Smooth muscle cell (in vitro differentiated cells): ENCODE results near the gene SPSB2. TPM values are rescaled to one million over a fixed set of nuclear protein-coding genes. Genes with fewer than 3 reads are reported as not detected.
A peak's percentile ranks its signal among the peaks of the same experiment; 100 is the strongest.

Source experiments
- DNase-seq: peaks from one replicate; lab custom pipeline; 2025; ENCODE audit not compliant: unreplicated experiment; lab: John Stamatoyannopoulos, UW
- H2AFZ ChIP-seq: fragments of 200-600 bp; sonication (generic); 2 replicates; pipeline ENCODE4 v1.6.0; 2016; ENCODE audit warnings: antibody characterized with exemption, low read depth, mild to moderate bottlenecking
- H3F3A ChIP-seq: fragments of 200-600 bp; sonication (generic); 2 replicates; pipeline ENCODE4 v1.6.0; 2017; ENCODE audit warnings: antibody characterized with exemption, low read depth
- H3K27ac ChIP-seq: fragments of 200-600 bp; sonication (generic); 2 replicates; pipeline ENCODE4 v1.5.1; 2016; ENCODE audit warnings: low read depth, mild to moderate bottlenecking
- H3K27me3 ChIP-seq: fragments of 200-600 bp; sonication (generic); 2 replicates; pipeline ENCODE4 v1.6.1; 2016; ENCODE audit warnings: low read depth, mild to moderate bottlenecking
- H3K36me3 ChIP-seq: fragments of 200-600 bp; sonication (generic); 2 replicates; pipeline ENCODE4 v1.5.1; 2016; ENCODE audit warnings: low read depth
- H3K4me1 ChIP-seq: fragments of 200-600 bp; sonication (generic); 2 replicates; pipeline ENCODE4 v1.5.1; 2016; ENCODE audit warnings: low read depth
- H3K4me2 ChIP-seq: fragments of 200-600 bp; sonication (generic); 2 replicates; pipeline ENCODE4 v1.6.0; 2016; ENCODE audit warnings: mild to moderate bottlenecking
- H3K4me3 ChIP-seq: fragments of 200-600 bp; sonication (generic); 2 replicates; pipeline ENCODE4 v1.5.1; 2016; ENCODE audit warnings: mild to moderate bottlenecking
- H3K79me2 ChIP-seq: fragments of 200-600 bp; sonication (generic); 2 replicates; pipeline ENCODE4 v1.6.0; 2016; ENCODE audit warnings: low read depth, mild to moderate bottlenecking
- H3K9ac ChIP-seq: fragments of 200-600 bp; sonication (generic); 2 replicates; pipeline ENCODE4 v1.6.0; 2016; ENCODE audit warnings: low read depth
- H3K9me3 ChIP-seq: fragments of 200-600 bp; sonication (generic); replicated peaks from 2 replicates; pipeline ENCODE4 v1.5.1; 2016; ENCODE audit warnings: low read depth
- H4K20me1 ChIP-seq: fragments of 200-600 bp; sonication (generic); 2 replicates; pipeline ENCODE4 v1.6.0; 2016; ENCODE audit warnings: low read depth
- WGBS: methylation state at CpG from one replicate; pipeline ENCODE4 v1.1.7; 2016; ENCODE audit warnings: low lambda C conversion rate; 5-methylcytosine and 5-hydroxymethylcytosine counted together
- polyA plus RNA-seq: library from polyadenylated mRNA; unstranded; fragments of >200 nt; fragmentation: Nextera tagmentation; extraction: Ambion mirVana; gene quantifications from 2 replicates; pipeline ENCODE4 v1.2.1, GENCODE V29; 2016
- total RNA-seq: library from RNA; depleted of rRNA; stranded (reverse); fragments of >200 nt; gene quantifications from 2 replicates; pipeline ENCODE4 v1.2.3, GENCODE V29; 2014
- TF ChIP-seq, protein P1 (sequence below): fragments of 200-600 bp; sonication (generic); IDR thresholded peaks from 2 replicates; pipeline ENCODE4 v1.5.1; 2017; ENCODE audit warnings: borderline replicate concordance, mild to moderate bottlenecking, antibody characterized with exemption; ENCODE audit not compliant: insufficient read depth, poor library complexity, severe bottlenecking

SPSB2 gene
- total and polyA plus RNA-seq, 2 experiments from 2014 or later = 2.5 to 5.9 TPM

GRCh38 chr12:6823182-6824084, 49.7 kb downstream of the SPSB2 start:
- no peaks in the 10 kb centered on the region for H3K36me3 ChIP-seq
- no peak for DNase-seq
- no peak overlapping the region for H3K9ac ChIP-seq
- peaks cover 34% of the 10 kb centered on the region for H3K4me1 ChIP-seq
- H3K9me3 ChIP-seq = no peaks in the 10 kb centered on the region
- H3K27me3 ChIP-seq = peaks cover 5% of the 10 kb centered on the region
- H3F3A ChIP-seq = no peaks in the 10 kb centered on the region
- H4K20me1 ChIP-seq = peaks cover 6% of the 10 kb centered on the region
- no peak overlapping the region for H3K4me3 ChIP-seq
- no peak overlapping the region for H3K4me2 ChIP-seq
- H3K79me2 ChIP-seq = peaks cover 5% of the 10 kb centered on the region
- TF ChIP-seq, protein P1, sequence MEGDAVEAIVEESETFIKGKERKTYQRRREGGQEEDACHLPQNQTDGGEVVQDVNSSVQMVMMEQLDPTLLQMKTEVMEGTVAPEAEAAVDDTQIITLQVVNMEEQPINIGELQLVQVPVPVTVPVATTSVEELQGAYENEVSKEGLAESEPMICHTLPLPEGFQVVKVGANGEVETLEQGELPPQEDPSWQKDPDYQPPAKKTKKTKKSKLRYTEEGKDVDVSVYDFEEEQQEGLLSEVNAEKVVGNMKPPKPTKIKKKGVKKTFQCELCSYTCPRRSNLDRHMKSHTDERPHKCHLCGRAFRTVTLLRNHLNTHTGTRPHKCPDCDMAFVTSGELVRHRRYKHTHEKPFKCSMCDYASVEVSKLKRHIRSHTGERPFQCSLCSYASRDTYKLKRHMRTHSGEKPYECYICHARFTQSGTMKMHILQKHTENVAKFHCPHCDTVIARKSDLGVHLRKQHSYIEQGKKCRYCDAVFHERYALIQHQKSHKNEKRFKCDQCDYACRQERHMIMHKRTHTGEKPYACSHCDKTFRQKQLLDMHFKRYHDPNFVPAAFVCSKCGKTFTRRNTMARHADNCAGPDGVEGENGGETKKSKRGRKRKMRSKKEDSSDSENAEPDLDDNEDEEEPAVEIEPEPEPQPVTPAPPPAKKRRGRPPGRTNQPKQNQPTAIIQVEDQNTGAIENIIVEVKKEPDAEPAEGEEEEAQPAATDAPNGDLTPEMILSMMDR = no peak
- H3K27ac ChIP-seq = no peak overlapping the region
- H2AFZ ChIP-seq = no peak overlapping the region
- 76% methylated on average over 12 of the region's 12 CpGs for WGBS

DNA sequence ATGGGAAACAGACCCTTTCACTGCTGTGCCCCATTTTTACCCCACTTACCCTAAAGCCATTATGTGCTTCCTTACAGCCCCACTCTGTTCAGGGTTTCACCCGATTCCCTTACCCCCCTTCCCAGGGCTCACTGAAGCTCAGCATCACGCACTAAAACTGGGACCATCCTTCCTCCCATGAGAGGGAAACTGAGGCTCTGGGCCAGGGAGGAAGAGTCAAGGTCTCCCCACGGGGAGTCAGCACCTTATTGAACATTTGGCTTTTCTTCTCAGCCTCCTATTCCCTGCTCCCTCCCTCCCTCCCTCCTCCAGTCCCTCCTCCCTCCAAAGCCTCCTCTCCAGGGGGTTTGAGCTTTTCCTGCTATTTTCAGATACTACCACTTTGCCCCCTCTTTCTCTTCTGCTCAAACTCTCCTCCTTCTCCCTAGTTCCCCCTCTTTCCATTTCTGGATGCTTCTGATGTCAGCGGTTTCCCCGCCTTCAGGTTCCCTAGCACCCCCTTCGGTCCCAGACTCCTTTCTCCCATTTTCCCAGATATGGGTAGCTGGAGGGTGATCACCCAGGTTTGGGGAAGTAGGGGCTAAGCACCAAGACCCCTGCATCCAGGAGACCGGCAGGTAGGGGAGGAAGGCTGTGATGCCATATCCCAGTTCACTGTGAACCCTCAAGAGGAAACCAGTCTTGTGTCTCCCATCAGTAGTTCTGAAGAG, 50.5 kb downstream of the SPSB2 start:
- Histone ChIP-seq H2AFZ (no peak overlapping the region), H3K9ac (no peak overlapping the region), H3K4me1 (peaks cover 34% of the 10 kb centered on the region), H3F3A (no peaks in the 10 kb centered on the region), H3K27me3 (peaks cover 5% of the 10 kb centered on the region), H3K79me2 (no peaks in the 10 kb centered on the region), H3K36me3 (no peaks in the 10 kb centered on the region), H3K9me3 (no peaks in the 10 kb centered on the region), H4K20me1 (peaks cover 6% of the 10 kb centered on the region), H3K27ac (no peak overlapping the region), H3K4me3 (no peak overlapping the region), H3K4me2 (peak overlapping the region; percentile 81)
- WGBS = 54% methylated on average over 7 of the region's 7 CpGs
- DNase-seq = no peak
- TF ChIP-seq, protein P1 = no peak

DNA sequence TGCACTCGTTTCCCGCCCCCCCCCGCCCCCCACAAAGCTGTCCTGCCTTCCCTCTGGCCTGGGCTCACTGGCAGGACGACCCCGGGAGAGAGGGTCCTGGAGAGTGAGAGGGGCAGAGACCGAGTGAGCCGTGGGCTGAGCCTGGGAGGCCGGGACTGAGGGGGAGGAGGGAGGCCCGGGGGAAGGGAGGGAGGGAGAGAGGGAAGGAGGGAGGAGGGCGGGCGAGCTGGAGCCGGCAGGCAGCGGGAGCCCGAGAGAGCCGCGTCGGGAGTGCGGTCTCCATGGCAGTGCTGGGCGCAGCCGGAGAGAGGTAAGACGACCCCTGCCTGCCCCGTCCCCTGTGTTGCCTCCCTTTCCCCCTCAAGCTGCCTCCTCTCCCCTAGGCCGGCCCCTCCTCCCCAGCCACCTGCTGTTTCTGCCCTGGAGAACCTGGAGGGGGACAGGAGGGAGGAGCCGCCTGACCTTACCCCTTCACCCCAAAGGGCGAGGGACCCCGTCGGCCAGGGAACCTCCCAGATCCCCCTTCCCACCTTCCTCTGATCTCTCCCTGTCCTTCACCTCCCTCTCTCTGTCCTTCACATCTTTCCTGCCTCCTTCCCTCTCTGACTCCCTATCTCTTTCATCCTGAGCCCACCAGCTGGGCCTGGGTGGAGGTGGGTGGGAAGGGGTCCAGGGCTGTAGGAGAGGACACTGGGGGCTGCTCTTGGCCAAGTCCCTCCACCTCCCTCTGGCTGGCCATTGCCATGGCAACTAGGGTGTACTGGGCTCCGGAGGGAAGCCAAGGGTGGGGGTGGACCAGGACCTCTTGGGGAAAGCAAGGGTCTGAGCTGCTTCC, 51.3 kb downstream of the SPSB2 start, which contains the start of gene GPR162:
Gene GPR162, plus strand, starts transcription at position 231 of the 835 bp plus-strand sequence. CDS start 2,078 bp downstream, outside the sequence.
- DNase-seq = peak; percentile 81
- H3K27ac ChIP-seq = no peak within 1 kb of the TSS
- peaks cover 28% of the 10 kb centered on the region for H3K4me1 ChIP-seq
- H3K9me3 ChIP-seq = no peaks in the 10 kb centered on the region
- H2AFZ ChIP-seq = no peak within 1 kb of the TSS
- WGBS = 3% methylated on average over 9 of the region's 28 CpGs
- H3K27me3 ChIP-seq = peaks cover 5% of the 10 kb centered on the region
- H4K20me1 ChIP-seq = peaks cover under 1% of the 10 kb centered on the region
- no peaks in the 10 kb centered on the region for H3K36me3 ChIP-seq
- H3K9ac ChIP-seq = no peak within 1 kb of the TSS
- H3K4me2 ChIP-seq = peak within 1 kb of the TSS; percentile 81
- TF ChIP-seq, protein P1 = no peak
- H3K4me3 ChIP-seq = peak within 1 kb of the TSS; percentile 51
- H3K79me2 ChIP-seq = no peaks in the 10 kb centered on the region
- H3F3A ChIP-seq = no peaks in the 10 kb centered on the region

Other genes with a start within 250 kb of the SPSB2 start
- 2.0 and 4.4 TPM in 2 replicates for gene LPAR5, start 237.3 kb downstream of the SPSB2 start, total RNA-seq
- 1.3 and 1.8 TPM in 2 replicates for gene LPAR5, start 237.3 kb downstream of the SPSB2 start, polyA plus RNA-seq
- gene ACRBP, start 225.9 kb downstream of the SPSB2 start, total RNA-seq = not detected in 2 replicates
- 0.82 TPM in 1 of 2 replicates, not detected in the other for gene ACRBP, start 225.9 kb downstream of the SPSB2 start, polyA plus RNA-seq
- 24.8 and 45.0 TPM in 2 replicates for gene ING4, start 210.2 kb downstream of the SPSB2 start, total RNA-seq
- gene ING4, start 210.2 kb downstream of the SPSB2 start, polyA plus RNA-seq = 27.0 and 33.5 TPM in 2 replicates
- gene ZNF384, start 183.9 kb downstream of the SPSB2 start, total RNA-seq = 30.0 and 31.0 TPM in 2 replicates
- gene ZNF384, start 183.9 kb downstream of the SPSB2 start, polyA plus RNA-seq = 36.1 and 38.6 TPM in 2 replicates
- 1.4 TPM in 1 of 2 replicates, not detected in the other for gene PIANP, start 172.5 kb downstream of the SPSB2 start, total RNA-seq
- gene PIANP, start 172.5 kb downstream of the SPSB2 start, polyA plus RNA-seq = 2.8 and 3.8 TPM in 2 replicates
- 56.6 and 59.6 TPM in 2 replicates for gene COPS7A, start 149.3 kb downstream of the SPSB2 start, total RNA-seq
- 78.0 and 105 TPM in 2 replicates for gene COPS7A, start 149.3 kb downstream of the SPSB2 start, polyA plus RNA-seq
- 182 and 185 TPM in 2 replicates for gene MLF2, start 120.2 kb downstream of the SPSB2 start, total RNA-seq
- 381 and 398 TPM in 2 replicates for gene MLF2, start 120.2 kb downstream of the SPSB2 start, polyA plus RNA-seq
- 115 and 125 TPM in 2 replicates for gene PTMS, start 106.9 kb downstream of the SPSB2 start, total RNA-seq
- 379 and 381 TPM in 2 replicates for gene PTMS, start 106.9 kb downstream of the SPSB2 start, polyA plus RNA-seq
- 0.18 and 1.0 TPM in 2 replicates for gene LAG3, start 100.8 kb downstream of the SPSB2 start, total RNA-seq
- gene LAG3, start 100.8 kb downstream of the SPSB2 start, polyA plus RNA-seq = 1.7 and 3.7 TPM in 2 replicates
- gene CD4, start 83.8 kb downstream of the SPSB2 start, total RNA-seq = 0.13 and 0.22 TPM in 2 replicates
- gene CD4, start 83.8 kb downstream of the SPSB2 start, polyA plus RNA-seq = 1.3 and 2.5 TPM in 2 replicates
- gene GPR162, start 51.5 kb downstream of the SPSB2 start, total RNA-seq = 0.76 and 2.9 TPM in 2 replicates
- gene GPR162, start 51.5 kb downstream of the SPSB2 start, polyA plus RNA-seq = 2.1 and 3.0 TPM in 2 replicates
- gene P3H3, start 44.9 kb downstream of the SPSB2 start, total RNA-seq = 36.7 and 42.8 TPM in 2 replicates
- 106 and 108 TPM in 2 replicates for gene P3H3, start 44.9 kb downstream of the SPSB2 start, polyA plus RNA-seq
- gene GNB3, start 32.4 kb downstream of the SPSB2 start, total RNA-seq = 4.0 and 6.2 TPM in 2 replicates
- 4.8 and 6.3 TPM in 2 replicates for gene GNB3, start 32.4 kb downstream of the SPSB2 start, polyA plus RNA-seq
- gene CDCA3, start 22.0 kb downstream of the SPSB2 start, total RNA-seq = 5.3 and 7.4 TPM in 2 replicates
- gene CDCA3, start 22.0 kb downstream of the SPSB2 start, polyA plus RNA-seq = 9.4 and 10.6 TPM in 2 replicates
- gene USP5, start 21.2 kb downstream of the SPSB2 start, total RNA-seq = 51.3 and 52.5 TPM in 2 replicates
- 63.1 and 64.9 TPM in 2 replicates for gene USP5, start 21.2 kb downstream of the SPSB2 start, polyA plus RNA-seq
- gene TPI1, start 5.8 kb downstream of the SPSB2 start, total RNA-seq = 1,112 and 1,199 TPM in 2 replicates
- gene TPI1, start 5.8 kb downstream of the SPSB2 start, polyA plus RNA-seq = 2,097 and 2,100 TPM in 2 replicates
- 14.2 and 19.9 TPM in 2 replicates for gene LRRC23, start 31.5 kb upstream of the SPSB2 start, total RNA-seq
- gene LRRC23, start 31.5 kb upstream of the SPSB2 start, polyA plus RNA-seq = 13.7 and 19.5 TPM in 2 replicates
- gene ENO2, start 41.3 kb upstream of the SPSB2 start, total RNA-seq = 52.5 and 58.8 TPM in 2 replicates
- 105 and 127 TPM in 2 replicates for gene ENO2, start 41.3 kb upstream of the SPSB2 start, polyA plus RNA-seq
- 9.9 and 30.4 TPM in 2 replicates for gene ATN1, start 54.7 kb upstream of the SPSB2 start, total RNA-seq
- 28.8 and 36.1 TPM in 2 replicates for gene ATN1, start 54.7 kb upstream of the SPSB2 start, polyA plus RNA-seq
- gene RNU7-1, start 70.5 kb upstream of the SPSB2 start, total RNA-seq = not detected in 2 replicates
- gene RNU7-1, start 70.5 kb upstream of the SPSB2 start, polyA plus RNA-seq = not detected in 2 replicates
- 433 and 494 TPM in 2 replicates for gene C12orf57, start 70.7 kb upstream of the SPSB2 start, total RNA-seq
- 360 and 397 TPM in 2 replicates for gene C12orf57, start 70.7 kb upstream of the SPSB2 start, polyA plus RNA-seq
- gene PTPN6, start 78.1 kb upstream of the SPSB2 start, total RNA-seq = 4.3 and 5.5 TPM in 2 replicates
- gene PTPN6, start 78.1 kb upstream of the SPSB2 start, polyA plus RNA-seq = 2.8 and 8.7 TPM in 2 replicates
- 148 and 162 TPM in 2 replicates for gene PHB2, start 97.4 kb upstream of the SPSB2 start, total RNA-seq
- 139 and 155 TPM in 2 replicates for gene PHB2, start 97.4 kb upstream of the SPSB2 start, polyA plus RNA-seq
- gene EMG1, start 97.6 kb upstream of the SPSB2 start, total RNA-seq = 21.9 and 26.5 TPM in 2 replicates
- gene EMG1, start 97.6 kb upstream of the SPSB2 start, polyA plus RNA-seq = 54.4 and 62.0 TPM in 2 replicates
- 16.9 and 28.3 TPM in 2 replicates for gene LPCAT3, start 145.2 kb upstream of the SPSB2 start, total RNA-seq
- gene LPCAT3, start 145.2 kb upstream of the SPSB2 start, polyA plus RNA-seq = 34.3 and 35.9 TPM in 2 replicates
- gene C1S, start 187.4 kb upstream of the SPSB2 start, total RNA-seq = 38.5 and 65.7 TPM in 2 replicates
- 61.1 and 69.2 TPM in 2 replicates for gene C1S, start 187.4 kb upstream of the SPSB2 start, polyA plus RNA-seq
- gene C1R, start 219.1 kb upstream of the SPSB2 start, total RNA-seq = 51.2 and 58.9 TPM in 2 replicates
- 78.7 and 83.8 TPM in 2 replicates for gene C1R, start 219.1 kb upstream of the SPSB2 start, polyA plus RNA-seq
- gene C1RL, start 235.9 kb upstream of the SPSB2 start, total RNA-seq = 18.5 and 21.1 TPM in 2 replicates
- gene C1RL, start 235.9 kb upstream of the SPSB2 start, polyA plus RNA-seq = 8.7 and 9.8 TPM in 2 replicates